Prostate gland (tissue), 2 donors: ENCODE data around the gene PBX4. TPM values are rescaled to one million over a fixed set of nuclear protein-coding genes. Genes with fewer than 3 reads are reported as not detected.

Experiments
- DNase-seq: peaks from one replicate; pipeline ENCODE4 v3.0.0-alpha.2; 2019; ENCODE audit warnings: low spot score
- H3K27ac ChIP-seq, 2 donors: fragments of 200-600 bp; sonication (generic); 2 replicates each; pipeline ENCODE4 v1.5.1; 2017 to 2019
- H3K27me3 ChIP-seq: fragments of 200-600 bp; sonication (generic); replicated peaks from 2 replicates; pipeline ENCODE4 v1.5.1; 2019; ENCODE audit not compliant: insufficient read depth
- H3K36me3 ChIP-seq, 2 donors: fragments of 200-600 bp; sonication (generic); 1 replicate in 1 of 2; 2 replicates in 1 of 2; pipeline versions ENCODE4 v1.5.1 to v1.8.1; 2017 to 2019
- H3K4me1 ChIP-seq: fragments of 200-600 bp; sonication (generic); replicated peaks from 2 replicates; pipeline ENCODE4 v1.5.1; 2019
- H3K4me3 ChIP-seq, 2 donors: fragments of 200-600 bp; sonication (generic); 2 replicates each; pipeline ENCODE4 v1.5.1; 2017 to 2019
- H3K9me3 ChIP-seq: fragments of 200-600 bp; sonication (generic); 2 replicates; pipeline ENCODE4 v1.5.1; 2017
- CTCF ChIP-seq, 4 experiments: fragments of 200-600 bp in 2 of 4; fragments of 450-650 bp in 2 of 4; sonication (generic) in 2 of 4; IDR thresholded peaks; 1 replicate in 3 of 4; 2 replicates in 1 of 4; pipeline ENCODE4 v1.5.1; 2016 to 2019; ENCODE audit warnings: antibody characterized with exemption in 4 of 4, mild to moderate bottlenecking in 2 of 4, moderate library complexity in 2 of 4
- POLR2A ChIP-seq: fragments of 450-650 bp; IDR thresholded peaks from one replicate; pipeline ENCODE4 v1.6.1; 2016; ENCODE audit warnings: antibody characterized with exemption, mild to moderate bottlenecking
- POLR2AphosphoS5 ChIP-seq: sonication (generic); formaldehyde crosslinking; IDR thresholded peaks from one replicate; pipeline ENCODE4 v1.6.1; 2017; ENCODE audit warnings: antibody characterized with exemption
- WGBS: methylation state at CpG from one replicate; pipeline ENCODE4 v1.1.5; 2018; 5-methylcytosine and 5-hydroxymethylcytosine counted together
- intact Hi-C: fragments of 100-400 bp; cut with DNase I; formaldehyde crosslinking; loops from one replicate; pipeline ENCODE4 v1.14.2; 2022
- total RNA-seq, 2 donors: library from RNA; depleted of rRNA; stranded (reverse); fragments of >200 nt; gene quantifications; one replicate each; pipeline ENCODE4 v1.1.0, GENCODE V29; 2016

Gene PBX4
- total RNA-seq, 2 donors from 2014 or later = 2.6 to 10.6 TPM

DNA sequence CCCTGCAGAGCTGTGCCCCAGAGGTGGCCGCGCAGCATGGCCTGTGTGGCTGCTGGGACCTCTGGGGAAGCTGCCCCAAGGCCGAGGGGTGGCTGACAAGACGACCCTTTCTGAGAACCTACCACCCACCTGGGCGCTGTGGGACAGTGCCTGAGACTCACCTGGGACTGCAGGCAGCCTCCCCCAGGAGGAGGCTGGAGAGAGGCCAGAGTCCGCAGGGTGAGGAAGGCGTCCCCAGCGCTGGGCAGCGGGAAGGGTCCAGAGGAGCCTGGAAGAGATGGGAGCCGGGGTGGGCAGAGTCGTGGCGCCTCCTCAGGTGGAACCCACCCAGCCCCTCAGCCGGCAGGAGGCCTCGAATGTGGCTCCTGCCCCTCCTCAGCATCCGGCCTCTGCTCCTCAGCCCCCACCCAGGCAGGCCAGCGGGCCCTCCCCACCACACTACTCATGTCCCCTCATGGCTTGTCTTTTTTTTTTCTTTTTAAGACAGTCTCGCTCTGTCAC is 55.1 kb downstream of the PBX4 start:
- WGBS = 92% methylated on average over 13 of the region's 17 CpGs
- intact Hi-C loops = no loop called here
- Histone ChIP-seq H3K27me3 (no peaks in the 10 kb centered on the region), H3K9me3 (no peaks in the 10 kb centered on the region), H3K4me3 (no peak overlapping the region), H3K36me3 (no peaks in the 10 kb centered on the region), H3K4me1 (no peaks in the 10 kb centered on the region), H3K27ac (no peak overlapping the region)
- TF ChIP-seq CTCF (IDR thresholded peaks at IDR 0.05) (no peak), POLR2A (no peak), POLR2AphosphoS5 (no peak)
- no peak for DNase-seq

- intact Hi-C loops = no loop called here
- Histone ChIP-seq H3K36me3 (no peaks in the 10 kb centered on the region), H3K4me3 (no peak overlapping the region), H3K27me3 (no peaks in the 10 kb centered on the region), H3K4me1 (no peaks in the 10 kb centered on the region), H3K9me3 (no peaks in the 10 kb centered on the region), H3K27ac (no peak overlapping the region)
- DNase-seq = no peak
- WGBS = 77% methylated on average over 16 of the region's 17 CpGs
- TF ChIP-seq POLR2AphosphoS5 = no peak
- TF ChIP-seq CTCF (IDR thresholded peaks at IDR 0.05) = no peak
- no peak for TF ChIP-seq POLR2A
These were observed 55.7 kb downstream of the PBX4 start for GRCh38 chr19:19562665-19563347.

- H3K27me3 ChIP-seq = no peaks in the 10 kb centered on the region
- no peak overlapping the region for H3K27ac ChIP-seq
- no peaks in the 10 kb centered on the region for H3K4me1 ChIP-seq
- WGBS = 89% methylated on average over 25 of the region's 26 CpGs
- no peak overlapping the region for H3K4me3 ChIP-seq
- no peaks in the 10 kb centered on the region for H3K9me3 ChIP-seq
- no peak for DNase-seq
- no peak for TF ChIP-seq POLR2A
- TF ChIP-seq POLR2AphosphoS5 = no peak
- no peak for TF ChIP-seq CTCF (IDR thresholded peaks at IDR 0.05)
- intact Hi-C loops = no loop called here
- no peaks in the 10 kb centered on the region for H3K36me3 ChIP-seq
These were observed 56.4 kb downstream of the PBX4 start for GRCh38 chr19:19561946-19562664.

DNA sequence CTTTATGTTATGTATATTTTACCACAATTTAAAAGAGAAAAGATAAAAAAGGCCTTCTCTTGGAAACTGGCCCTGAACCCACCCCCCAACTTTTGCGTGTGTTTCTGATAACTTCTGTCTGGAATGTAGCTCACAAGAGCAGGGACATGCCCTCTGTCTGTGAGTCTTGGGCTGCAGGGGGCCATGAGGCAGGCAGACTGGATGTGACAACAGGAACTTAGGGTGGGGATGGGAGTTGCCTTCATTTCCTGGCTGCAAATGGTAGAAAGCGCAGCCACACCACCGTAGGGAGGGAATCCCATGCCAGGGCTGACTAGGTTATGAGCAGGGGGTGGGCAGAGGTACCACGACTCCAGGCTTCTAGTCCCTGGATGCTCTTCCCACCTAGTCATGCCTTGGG is 58.6 kb downstream of the PBX4 start:
- no peak for TF ChIP-seq CTCF (IDR thresholded peaks at IDR 0.05)
- no peak for TF ChIP-seq POLR2A
- TF ChIP-seq POLR2AphosphoS5 = no peak

GRCh38 chr19:19558636-19559035 is 59.9 kb downstream of the PBX4 start:
- Histone ChIP-seq H3K36me3 (no peaks in the 10 kb centered on the region), H3K9me3 (no peaks in the 10 kb centered on the region), H3K27me3 (no peaks in the 10 kb centered on the region), H3K4me3 (no peak overlapping the region), H3K4me1 (no peaks in the 10 kb centered on the region), H3K27ac (no peak overlapping the region)
- intact Hi-C loops = no loop called here
- 93% methylated on average over 16 of the region's 16 CpGs for WGBS
- TF ChIP-seq POLR2A = no peak
- TF ChIP-seq POLR2AphosphoS5 = no peak
- TF ChIP-seq CTCF (IDR thresholded peaks at IDR 0.05) = no peak
- no peak for DNase-seq

More for the DNA sequence above, 58.6 kb downstream of the PBX4 start:
- intact Hi-C loops = no loop called here
- no peak overlapping the region for H3K4me3 ChIP-seq
- no peak for DNase-seq
- WGBS = 75% methylated on average over 4 of the region's 4 CpGs
- H3K27me3 ChIP-seq = no peaks in the 10 kb centered on the region
- no peaks in the 10 kb centered on the region for H3K9me3 ChIP-seq
- no peaks in the 10 kb centered on the region for H3K4me1 ChIP-seq
- no peak overlapping the region for H3K27ac ChIP-seq
- H3K36me3 ChIP-seq = no peaks in the 10 kb centered on the region
